HEK293 (cell line): ENCODE results near the gene UBXN4.

Experiments
- CTCF ChIA-PET: fragments of 350-600 bp; formaldehyde crosslinking; extraction: SDS; loops from one replicate; lab custom pipeline; 2021; ENCODE audit warnings: antibody characterized with exemption; lab: Yijun Ruan, JAX
- POLR2A ChIA-PET: fragments of 300-600 bp; formaldehyde crosslinking; extraction: SDS; loops from one replicate; lab custom pipeline; 2020; ENCODE audit warnings: antibody characterized with exemption, inconsistent platforms; lab: Yijun Ruan, JAX
- H3K27ac ChIP-seq: fragments of 200-500 bp; sonication (Bioruptor generic); 2 replicates; pipeline ENCODE4 v1.5.1; 2014; ENCODE audit warnings: low read depth, low read length, control low read depth, inconsistent platforms; ENCODE audit errors: extremely low read depth
- H3K36me3 ChIP-seq, 2 experiments: fragments of 200-500 bp in 1 of 2; sonication (Bioruptor generic) in 1 of 2; 1 replicate in 1 of 2; 2 replicates in 1 of 2; pipeline ENCODE4 v1.5.1; 2014 to 2017; ENCODE audit warnings: inconsistent platforms in 2 of 2, low read length in 2 of 2; ENCODE audit not compliant: control insufficient read depth in 2 of 2, insufficient read depth in 1 of 2
- H3K4me1 ChIP-seq: fragments of 200-500 bp; sonication (Bioruptor generic); 2 replicates; pipeline ENCODE4 v1.5.1; 2014; ENCODE audit warnings: mild to moderate bottlenecking, low read length, inconsistent platforms; ENCODE audit not compliant: control insufficient read depth, insufficient read depth
- H3K4me3 ChIP-seq: 2 replicates; pipeline ENCODE4 v1.5.1; 2011; ENCODE audit warnings: low read depth, mild to moderate bottlenecking, control low read depth, low read length, moderate library complexity
- H3K9me3 ChIP-seq: fragments of 200-500 bp; sonication (Bioruptor generic); 2 replicates; pipeline ENCODE4 v1.5.1; 2014; ENCODE audit warnings: low read depth, low read length, inconsistent platforms; ENCODE audit not compliant: control insufficient read depth, insufficient read depth
- BCL11B ChIP-seq: fragments of 450-650 bp; formaldehyde crosslinking; IDR thresholded peaks from 2 replicates; pipeline ENCODE4 v1.5.1; 2016; ENCODE audit warnings: low read depth, missing biosample characterization, missing genetic modification characterization
- FEZF1 ChIP-seq: fragments of 450-650 bp; formaldehyde crosslinking; IDR thresholded peaks from 2 replicates; pipeline ENCODE4 v1.5.1; 2016; ENCODE audit warnings: missing biosample characterization, missing genetic modification characterization
- HOXA7 ChIP-seq: sonication (generic); formaldehyde crosslinking; IDR thresholded peaks from 2 replicates; pipeline ENCODE4 v1.8.1; 2022; ENCODE audit warnings: missing genetic modification reagents, borderline replicate concordance
- KLF16 ChIP-seq: fragments of 450-650 bp; formaldehyde crosslinking; IDR thresholded peaks from 2 replicates; pipeline ENCODE4 v1.5.1; 2017; ENCODE audit warnings: missing biosample characterization, missing genetic modification characterization
- PRDM6 ChIP-seq: fragments of 450-650 bp; formaldehyde crosslinking; IDR thresholded peaks from 2 replicates; pipeline ENCODE4 v1.5.1; 2017; ENCODE audit warnings: missing biosample characterization, missing genetic modification characterization
- REPIN1 ChIP-seq: fragments of 450-650 bp; formaldehyde crosslinking; IDR thresholded peaks from 2 replicates; pipeline ENCODE4 v1.5.1; 2017; ENCODE audit warnings: missing biosample characterization, missing genetic modification characterization, low read depth
- SETDB1 ChIP-seq: IDR thresholded peaks from one replicate; pipeline ENCODE4 v1.6.1; 2017; ENCODE audit warnings: mild to moderate bottlenecking, low read length, moderate library complexity, mixed read lengths; ENCODE audit not compliant: insufficient read length
- TCF7L2 ChIP-seq: IDR thresholded peaks from 2 replicates; pipeline ENCODE4 v1.6.1; 2011; ENCODE audit warnings: low read depth, mild to moderate bottlenecking, inconsistent platforms, low read length, moderate library complexity, borderline replicate concordance
- ZBTB10 ChIP-seq: fragments of 450-650 bp; formaldehyde crosslinking; IDR thresholded peaks from 2 replicates; pipeline ENCODE4 v1.5.1; 2016; ENCODE audit warnings: missing biosample characterization, missing genetic modification characterization
- ZBTB11 ChIP-seq: fragments of 450-650 bp; formaldehyde crosslinking; conservative IDR thresholded peaks from 2 replicates; pipeline ENCODE4 v1.5.1; 2016; ENCODE audit warnings: low read depth, missing biosample characterization, missing genetic modification characterization
- ZEB2 ChIP-seq: fragments of 450-650 bp; formaldehyde crosslinking; IDR thresholded peaks from 2 replicates; pipeline ENCODE4 v1.5.1; 2016; ENCODE audit warnings: missing biosample characterization, missing genetic modification characterization
- ZNF146 ChIP-seq: fragments of 450-650 bp; formaldehyde crosslinking; IDR thresholded peaks from 2 replicates; pipeline ENCODE4 v1.5.1; 2016; ENCODE audit warnings: missing biosample characterization, missing genetic modification characterization
- ZNF16 ChIP-seq: fragments of 450-650 bp; formaldehyde crosslinking; IDR thresholded peaks from 2 replicates; pipeline ENCODE4 v1.5.1; 2016; ENCODE audit warnings: low read depth, missing biosample characterization, missing genetic modification characterization
- ZNF175 ChIP-seq: fragments of 450-650 bp; formaldehyde crosslinking; IDR thresholded peaks from 2 replicates; pipeline ENCODE4 v1.5.1; 2016; ENCODE audit warnings: missing biosample characterization, missing genetic modification characterization
- ZNF214 ChIP-seq: fragments of 450-650 bp; formaldehyde crosslinking; IDR thresholded peaks from 2 replicates; pipeline ENCODE4 v1.5.1; 2017; ENCODE audit warnings: missing biosample characterization, mild to moderate bottlenecking, missing genetic modification characterization, borderline replicate concordance
- ZNF302 ChIP-seq: fragments of 450-650 bp; formaldehyde crosslinking; IDR thresholded peaks from 2 replicates; pipeline ENCODE4 v1.5.1; 2016; ENCODE audit warnings: missing biosample characterization, missing genetic modification characterization, low read depth
- ZNF324 ChIP-seq: fragments of 450-650 bp; formaldehyde crosslinking; IDR thresholded peaks from 2 replicates; pipeline ENCODE4 v1.5.1; 2016; ENCODE audit warnings: missing biosample characterization, missing genetic modification characterization
- ZNF341 ChIP-seq: fragments of 450-650 bp; formaldehyde crosslinking; IDR thresholded peaks from 2 replicates; pipeline ENCODE4; 2016; ENCODE audit warnings: low read depth, missing biosample characterization, missing genetic modification characterization
- ZNF354C ChIP-seq: fragments of 450-650 bp; formaldehyde crosslinking; IDR thresholded peaks from 2 replicates; pipeline ENCODE4 v1.5.1; 2016; ENCODE audit warnings: missing biosample characterization, missing genetic modification characterization, low read depth, borderline replicate concordance
- ZNF426 ChIP-seq: fragments of 450-650 bp; formaldehyde crosslinking; IDR thresholded peaks from 2 replicates; pipeline ENCODE4 v1.5.1; 2017; ENCODE audit warnings: missing biosample characterization, missing genetic modification characterization, mild to moderate bottlenecking, inconsistent platforms, moderate library complexity
- ZNF433 ChIP-seq: fragments of 450-650 bp; formaldehyde crosslinking; IDR thresholded peaks from 2 replicates; pipeline ENCODE4 v1.5.1; 2016; ENCODE audit warnings: missing biosample characterization, missing genetic modification characterization, low read depth
- ZNF501 ChIP-seq: fragments of 450-650 bp; formaldehyde crosslinking; IDR thresholded peaks from 2 replicates; pipeline ENCODE4 v1.5.1; 2016; ENCODE audit warnings: missing biosample characterization, missing genetic modification characterization
- ZNF514 ChIP-seq: fragments of 450-650 bp; formaldehyde crosslinking; IDR thresholded peaks from 2 replicates; pipeline ENCODE4 v1.5.1; 2016; ENCODE audit warnings: missing biosample characterization, missing genetic modification characterization
- ZNF654 ChIP-seq: fragments of 450-650 bp; formaldehyde crosslinking; IDR thresholded peaks from 2 replicates; pipeline ENCODE4 v1.5.1; 2016; ENCODE audit warnings: low read depth, missing biosample characterization, missing genetic modification characterization

Gene UBXN4

GRCh38 chr2:135800513-135801460 lies 59.1 kb downstream of the UBXN4 start:
- CTCF ChIA-PET = no interaction called here
- H3K36me3 ChIP-seq = no peaks in the 10 kb centered on the region
- H3K27ac ChIP-seq = no peak overlapping the region
- TF ChIP-seq ZNF324 (no peak), ZNF654 (no peak)
- H3K9me3 ChIP-seq = no peaks in the 10 kb centered on the region
- no peaks in the 10 kb centered on the region for H3K4me1 ChIP-seq
- no peak overlapping the region for H3K4me3 ChIP-seq
- POLR2A ChIA-PET = no interaction called here

- Histone ChIP-seq H3K9me3 (no peaks in the 10 kb centered on the region), H3K36me3 (no peaks in the 10 kb centered on the region), H3K4me1 (no peaks in the 10 kb centered on the region), H3K27ac (no peak overlapping the region), H3K4me3 (no peak overlapping the region)
- CTCF ChIA-PET = interaction anchor here (0.6 to 0.7 kb wide), 2 partner anchors 16 to 56 kb away, joined by 3 read pairs; no protein-coding TSS in a partner anchor
- TF ChIP-seq ZNF146 (tag by site-specific recombination) (peak; percentile 54; the same call in 1 of the 2 replicates), REPIN1 (tag by site-specific recombination) (no peak), ZBTB10 (no peak), TCF7L2 (no peak), ZBTB11 (tag by site-specific recombination) (no peak)
- TF ChIP-seq, all 188 proteins: peak for 1
- POLR2A ChIA-PET = no interaction called here
Measured at GRCh38 chr2:135802350-135802749, 60.7 kb downstream of the UBXN4 start.

GRCh38 chr2:135803278-135803677 lies 61.6 kb downstream of the UBXN4 start:
- CTCF ChIA-PET = interaction anchor here (0.6 kb wide), 1 partner anchor 825 kb away, joined by 4 read pairs; no protein-coding TSS in a partner anchor
- TF ChIP-seq ZNF214 = no peak
- TF ChIP-seq PRDM6 (tag by site-specific recombination) = no peak
- TF ChIP-seq ZNF302 (tag by site-specific recombination) = no peak
- TF ChIP-seq ZNF433 (tag by site-specific recombination) = no peak
- no peak for TF ChIP-seq ZNF16 (tag by site-specific recombination)
- no peak for TF ChIP-seq ZNF354C (tag by site-specific recombination)
- TF ChIP-seq ZNF175 = no peak
- no peak for TF ChIP-seq ZNF514 (tag by site-specific recombination)
- no peak for TF ChIP-seq ZNF341
- TF ChIP-seq ZNF501 (tag by site-specific recombination) = no peak
- TF ChIP-seq HOXA7 (CRISPR knock-in tag) = no peak
- no peak for TF ChIP-seq ZNF426 (tag by site-specific recombination)
- no peak for TF ChIP-seq FEZF1 (tag by site-specific recombination)
- TF ChIP-seq KLF16 (tag by site-specific recombination) = no peak
- no peak for TF ChIP-seq ZEB2 (tag by site-specific recombination)
- no peak for TF ChIP-seq BCL11B (tag by site-specific recombination)
- TF ChIP-seq ZNF324 = no peak
- TF ChIP-seq SETDB1 = no peak

More at GRCh38 chr2:135803278-135803677, 61.6 kb downstream of the UBXN4 start:
- POLR2A ChIA-PET = no interaction called here
- no peak overlapping the region for H3K4me3 ChIP-seq
- no peak overlapping the region for H3K27ac ChIP-seq
- no peaks in the 10 kb centered on the region for H3K36me3 ChIP-seq
- H3K4me1 ChIP-seq = no peaks in the 10 kb centered on the region
- no peaks in the 10 kb centered on the region for H3K9me3 ChIP-seq
